Measurements from ENCODE around the gene SSX5.
A peak's percentile ranks its signal among the peaks of the same experiment; 100 is the strongest.
"Not testable (repeated sequence)": the region's sequence is repeated elsewhere in the genome, so short reads cannot be mapped to it uniquely, and the experiment has no call there.

SSX5 gene

GRCh38 chrX:48196745-48197201 is at the start of gene SSX5:
Gene SSX5 (minus strand): TSS chrX:48196795. CDS start chrX:48195358, 1,437 bp downstream.
- no peak for DNase-seq (ENCODE audit: low spot score)

- not testable (repeated sequence) for DNase-seq (ENCODE audit: low spot score)
Observed at GRCh38 chrX:48224196-48224595, 27.6 kb upstream of the SSX5 start.

- DNase-seq (ENCODE audit: low spot score), result not testable (repeated sequence)
Observed at GRCh38 chrX:48214341-48214740, 17.7 kb upstream of the SSX5 start.

- DNase-seq (ENCODE audit: low spot score), result not testable (repeated sequence)
Observed at GRCh38 chrX:48190024-48190423, 6.6 kb downstream of the SSX5 start.

GRCh38 chrX:48181882-48182281 is 14.7 kb downstream of the SSX5 start:
- not testable (repeated sequence) for DNase-seq (ENCODE audit: low spot score)

GRCh38 chrX:48180811-48181210 is 15.8 kb downstream of the SSX5 start:
- DNase-seq (ENCODE audit: low spot score), result no peak

GRCh38 chrX:48179691-48180090 is 16.9 kb downstream of the SSX5 start:
- no peak for DNase-seq (ENCODE audit: low spot score)

GRCh38 chrX:48166322-48166721 is 30.3 kb downstream of the SSX5 start:
- not testable (repeated sequence) for DNase-seq (ENCODE audit: low spot score)

- DNase-seq (ENCODE audit: low spot score), result no peak
Observed at GRCh38 chrX:48165241-48165640, 31.4 kb downstream of the SSX5 start.

GRCh38 chrX:48156014-48156413 is 40.6 kb downstream of the SSX5 start:
- peak; percentile 1 for DNase-seq (ENCODE audit: low spot score)

- DNase-seq (ENCODE audit: low spot score), result no peak
Observed at GRCh38 chrX:48154796-48155195, 41.8 kb downstream of the SSX5 start.

- no peak for DNase-seq (ENCODE audit: low spot score)
Observed at GRCh38 chrX:48153769-48154168, 42.8 kb downstream of the SSX5 start.

- DNase-seq (ENCODE audit: low spot score), result not testable (repeated sequence)
Observed at GRCh38 chrX:48142697-48143096, 53.9 kb downstream of the SSX5 start.

- DNase-seq (ENCODE audit: low spot score), result not testable (repeated sequence)
Observed at GRCh38 chrX:48141810-48142508, 54.6 kb downstream of the SSX5 start.

- DNase-seq (ENCODE audit: low spot score), result not testable (repeated sequence)
Observed at GRCh38 chrX:48139076-48139475, 57.5 kb downstream of the SSX5 start.
